Suprapubic skin (tissue), 4 donors: ENCODE data around the gene AMY2A.
"Not testable (repeated sequence)": the region's sequence is repeated elsewhere in the genome, so short reads cannot be mapped to it uniquely, and the experiment has no call there.

Experiments used
- CTCF ChIP-seq, 2 donors: fragments of 200-600 bp in 1 of 2; fragments of 450-650 bp in 1 of 2; sonication (generic) in 1 of 2; IDR thresholded peaks; one replicate each; pipeline ENCODE4 v1.5.1; 2016 to 2019; ENCODE audit warnings: antibody characterized with exemption in 2 of 2, mild to moderate bottlenecking in 1 of 2, moderate library complexity in 1 of 2
- EP300 ChIP-seq: sonication (generic); formaldehyde crosslinking; IDR thresholded peaks from one replicate; pipeline ENCODE4 v1.6.1; 2017; ENCODE audit warnings: antibody characterized with exemption
- POLR2A ChIP-seq, 2 donors: fragments of 450-650 bp; IDR thresholded peaks; one replicate each; pipeline ENCODE4 v1.6.1; 2017; ENCODE audit warnings: antibody characterized with exemption in 2 of 2, mild to moderate bottlenecking in 2 of 2, moderate library complexity in 2 of 2
- POLR2AphosphoS5 ChIP-seq, 3 donors: sonication (generic); formaldehyde crosslinking; IDR thresholded peaks; one replicate each; pipeline ENCODE4 v1.6.1; 2017; ENCODE audit warnings: antibody characterized with exemption in 3 of 3

GRCh38 chr1:103650305-103650704, 33.1 kb downstream of the AMY2A start:
- TF ChIP-seq POLR2AphosphoS5 (IDR thresholded peaks at IDR 0.05); CTCF (IDR thresholded peaks at IDR 0.05); EP300; POLR2A (IDR thresholded peaks at IDR 0.05): not testable (repeated sequence)
